GM18499 (cell line): ENCODE data around the gene MACROD1.

Source experiments
- ATAC-seq: cut with Tn5 transposase; IDR thresholded peaks from one replicate; pipeline ENCODE4 v1.9.1; 2021; ENCODE audit warnings: moderate number of reproducible peaks; ENCODE audit not compliant: insufficient read depth, unreplicated experiment

The MACROD1 gene

DNA sequence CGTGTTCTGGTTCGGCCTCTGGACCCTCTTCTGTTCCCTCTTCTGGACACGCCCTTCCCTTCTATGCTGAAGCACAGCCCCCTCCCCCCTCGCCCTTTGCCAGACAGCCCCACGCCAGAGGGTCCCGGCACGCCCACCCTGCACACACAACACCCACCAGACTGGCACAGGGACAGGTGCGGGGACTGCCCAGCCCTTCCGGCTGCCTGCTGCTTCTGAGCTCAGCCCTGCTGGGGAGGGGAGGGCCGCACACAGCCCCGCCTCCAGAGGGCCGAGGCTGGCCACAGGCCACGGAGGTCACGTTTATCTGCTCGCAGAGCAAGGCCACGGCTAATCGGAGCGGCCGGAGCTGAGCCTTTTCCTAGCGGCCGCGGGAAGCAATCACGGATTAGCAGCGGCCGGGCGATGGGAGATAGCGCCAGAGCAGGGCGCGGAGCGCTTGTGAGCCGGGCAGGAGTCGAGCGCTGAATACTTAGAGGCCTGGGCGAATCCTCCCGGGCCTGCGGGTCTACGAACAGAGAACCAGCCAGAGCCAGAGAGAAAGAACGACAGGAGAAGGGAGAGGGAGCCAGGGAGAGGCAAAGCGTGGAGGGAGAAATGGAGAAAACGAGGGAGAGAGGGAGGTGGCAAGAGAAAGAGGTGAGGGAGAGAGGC lies 158.2 kb downstream of the MACROD1 start:
- ATAC-seq: no peak

DNA sequence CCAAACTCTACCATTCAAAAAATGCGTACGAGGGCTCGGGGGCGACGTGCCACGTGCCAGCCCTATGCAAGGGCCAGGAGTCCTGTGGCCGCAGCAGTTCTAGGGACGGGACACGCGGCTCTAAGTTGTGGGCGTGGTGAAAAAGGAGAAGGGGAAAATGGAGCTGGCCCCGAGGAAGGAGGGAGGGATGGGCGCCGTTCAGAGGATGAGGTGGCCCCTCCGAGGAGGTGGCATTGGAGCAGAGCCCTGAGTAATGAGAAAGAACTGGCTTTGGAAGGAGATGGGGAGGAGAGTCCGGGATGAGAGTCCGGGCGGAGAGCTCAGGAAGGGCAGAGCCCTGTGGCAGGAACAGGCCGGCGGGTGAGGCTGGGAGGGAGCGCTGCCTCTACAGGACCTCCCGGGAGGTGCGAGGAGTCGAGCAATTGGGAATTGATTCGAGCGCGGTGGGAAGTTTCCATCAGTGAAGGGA lies 158.7 kb downstream of the MACROD1 start:
- ATAC-seq: no peak

DNA sequence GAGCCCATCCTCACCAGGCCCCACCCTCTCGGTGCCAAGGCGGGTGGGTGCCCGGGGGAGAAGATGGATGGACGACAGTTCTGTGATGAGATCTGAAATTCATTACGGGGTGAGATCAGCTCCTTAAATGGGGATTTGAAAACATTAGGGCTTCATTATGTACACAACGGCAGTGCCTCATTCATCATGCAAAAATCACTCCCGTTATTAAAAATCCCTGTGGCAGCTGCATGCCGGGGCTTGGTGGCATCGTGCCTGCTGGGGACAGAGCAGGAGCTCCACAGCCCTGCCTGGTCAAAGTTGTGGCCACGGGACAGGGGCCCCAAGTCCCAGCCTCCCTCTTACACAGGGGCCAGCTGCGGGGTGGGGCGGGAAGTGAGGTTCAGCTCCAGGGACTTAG lies 159.5 kb downstream of the MACROD1 start:
- ATAC-seq: no peak

DNA sequence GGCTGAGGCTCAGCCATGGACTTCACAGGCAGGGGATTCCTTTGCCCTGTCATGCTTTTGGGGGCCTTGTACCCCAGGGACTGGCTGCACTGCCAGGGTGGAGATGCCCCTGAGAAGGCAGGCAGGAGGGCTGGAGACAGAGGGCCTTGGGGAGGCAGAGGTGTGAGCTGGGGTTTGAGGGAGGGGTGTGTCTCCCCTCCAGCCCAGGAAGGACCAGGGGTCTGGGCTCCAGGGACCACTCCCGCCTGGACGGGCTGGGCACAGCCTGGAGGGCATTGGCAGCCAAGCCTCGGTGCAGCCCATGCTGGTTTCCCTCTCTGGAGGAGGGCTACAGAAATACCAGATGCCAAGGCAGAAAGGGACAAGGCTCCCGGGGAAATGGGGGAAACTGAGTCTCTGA lies 160.2 kb downstream of the MACROD1 start:
- ATAC-seq: no peak

DNA sequence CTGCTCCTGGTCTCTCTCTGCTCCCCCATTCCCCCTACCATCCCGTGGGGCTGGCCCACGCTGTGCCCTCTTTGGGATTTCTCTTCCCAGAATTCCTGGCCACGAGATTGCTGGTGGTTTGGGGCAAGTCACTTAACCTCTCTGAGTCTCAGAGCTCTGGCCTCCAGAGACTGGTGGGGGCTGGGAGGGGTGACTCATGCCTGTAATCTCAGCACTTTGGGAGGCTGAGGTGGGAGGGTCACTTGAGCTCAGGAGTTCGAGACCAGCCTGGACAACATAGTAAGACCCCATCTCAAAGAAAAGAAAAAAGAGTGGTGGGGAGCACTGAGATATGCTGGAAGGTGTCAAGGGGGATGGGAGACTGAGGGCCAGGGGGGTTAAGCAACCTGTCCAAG lies 161.3 kb downstream of the MACROD1 start:
- no peak for ATAC-seq

DNA sequence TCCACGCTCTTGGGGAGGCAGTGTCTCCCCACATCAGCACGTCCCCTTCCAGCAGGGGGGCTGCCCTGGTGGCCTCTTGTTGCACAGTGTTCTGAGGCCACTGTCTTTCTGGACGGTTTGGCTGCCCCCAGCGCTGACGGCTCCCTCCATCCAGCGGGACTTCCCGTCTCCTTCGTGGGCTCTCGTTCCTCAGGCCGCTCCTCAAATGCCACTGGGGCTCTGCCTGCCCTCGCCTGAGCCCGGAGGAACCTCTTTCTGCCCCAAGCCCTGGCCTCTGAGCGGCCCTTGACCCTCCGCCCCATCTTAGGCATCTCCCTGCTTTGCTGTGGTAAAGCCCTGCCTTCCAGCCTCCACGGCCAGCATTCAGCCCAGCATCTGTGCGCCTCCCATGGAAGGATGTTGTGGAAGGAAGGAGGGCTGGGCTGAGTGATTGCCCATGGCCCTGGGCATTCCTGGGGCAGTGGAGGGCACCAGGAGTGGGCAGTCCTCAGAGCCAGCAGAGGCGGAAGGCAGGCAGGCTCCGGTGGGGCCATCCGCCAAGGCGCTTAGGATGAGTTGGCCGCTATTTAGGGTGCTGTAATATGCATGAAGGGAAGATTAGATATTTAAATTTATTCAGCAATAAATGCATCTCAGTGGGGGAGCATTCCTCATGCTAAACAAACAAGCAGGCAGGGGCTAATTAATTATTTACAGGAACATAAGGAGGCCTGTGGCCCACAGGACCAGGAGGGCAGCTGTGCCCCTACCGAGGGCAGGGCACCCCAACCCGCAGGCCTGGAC lies 161.9 kb downstream of the MACROD1 start:
- no peak for ATAC-seq

DNA sequence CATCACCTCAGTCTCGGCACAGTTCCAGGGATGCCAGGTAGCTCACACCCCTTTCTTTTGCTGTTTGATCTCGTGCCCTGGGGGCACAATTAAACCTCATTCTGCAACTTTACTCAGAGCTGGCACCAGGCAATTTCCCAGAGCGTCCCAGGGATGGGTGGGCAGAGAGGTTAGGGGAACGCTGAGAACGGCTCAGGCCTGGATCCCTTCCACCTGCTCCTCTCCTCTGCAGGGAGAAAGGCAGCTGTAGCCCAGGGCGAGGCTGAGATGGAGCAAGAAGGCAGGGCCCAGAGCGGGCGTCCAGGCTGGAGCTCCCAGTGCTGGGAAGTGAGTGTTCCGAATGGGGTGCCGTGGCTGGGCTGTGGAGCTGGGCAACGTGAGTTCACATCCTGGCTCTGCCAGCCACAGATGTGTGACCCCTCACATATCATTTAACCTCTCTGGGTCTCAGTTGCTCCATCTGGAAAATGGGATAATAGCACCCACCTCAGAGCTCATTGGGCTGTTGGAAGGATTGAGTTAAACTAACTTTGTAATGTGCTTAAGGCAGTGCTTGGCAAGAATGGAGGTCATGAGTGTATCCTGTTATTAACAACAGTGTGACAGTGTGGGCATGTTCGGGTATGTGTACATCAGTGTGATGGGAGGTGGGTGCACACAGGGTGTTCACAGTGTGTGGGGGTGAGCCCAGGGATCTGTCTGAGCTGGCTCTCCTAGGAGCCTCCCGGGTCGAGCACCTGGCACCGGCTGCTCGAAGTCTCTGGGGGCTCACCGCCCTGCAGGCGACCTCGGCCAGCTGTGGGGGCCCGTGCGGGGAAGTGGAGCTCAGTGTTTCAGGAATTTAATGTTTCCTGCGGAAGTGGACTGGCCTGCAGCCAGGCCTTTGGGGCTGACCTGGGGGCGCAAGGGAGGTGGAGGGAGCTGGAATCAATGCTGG lies 164.2 kb downstream of the MACROD1 start:
- ATAC-seq: no peak

DNA sequence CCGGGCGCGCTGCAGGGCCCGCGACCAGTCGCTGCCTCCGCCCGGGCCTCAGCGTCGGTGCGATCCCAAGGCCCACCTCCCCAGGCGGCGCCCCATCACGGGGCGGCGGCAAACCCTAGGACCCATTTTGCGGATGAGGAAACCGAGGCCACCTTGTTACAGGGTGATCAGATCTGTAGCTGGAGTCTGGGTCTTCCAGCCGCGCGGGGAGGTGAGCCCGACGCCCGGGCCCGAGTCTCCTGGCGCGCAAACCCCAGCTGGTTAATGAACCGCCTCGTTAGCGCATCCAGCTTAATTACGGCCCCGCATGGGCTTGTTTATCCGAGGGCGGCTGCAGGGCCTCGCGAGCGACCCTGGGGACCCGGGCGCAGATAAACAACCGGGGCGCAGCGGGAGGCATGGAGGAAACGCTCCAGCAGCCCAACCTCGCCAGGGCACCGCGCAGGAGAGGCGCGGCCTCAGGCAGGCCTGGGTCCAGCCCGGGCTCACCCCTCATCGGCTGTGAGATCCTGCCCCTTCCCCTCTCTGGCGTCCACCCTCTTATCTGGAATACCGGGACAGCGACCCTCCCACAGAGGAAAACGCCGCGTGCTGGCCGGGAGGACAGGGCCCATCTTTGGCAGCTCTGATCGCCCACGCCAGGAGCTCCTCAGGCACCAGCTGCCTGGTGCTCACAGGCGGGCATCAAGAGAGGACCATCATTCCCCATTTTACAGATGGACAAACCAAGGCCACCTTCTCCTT lies 165.0 kb downstream of the MACROD1 start:
- ATAC-seq: no peak

DNA sequence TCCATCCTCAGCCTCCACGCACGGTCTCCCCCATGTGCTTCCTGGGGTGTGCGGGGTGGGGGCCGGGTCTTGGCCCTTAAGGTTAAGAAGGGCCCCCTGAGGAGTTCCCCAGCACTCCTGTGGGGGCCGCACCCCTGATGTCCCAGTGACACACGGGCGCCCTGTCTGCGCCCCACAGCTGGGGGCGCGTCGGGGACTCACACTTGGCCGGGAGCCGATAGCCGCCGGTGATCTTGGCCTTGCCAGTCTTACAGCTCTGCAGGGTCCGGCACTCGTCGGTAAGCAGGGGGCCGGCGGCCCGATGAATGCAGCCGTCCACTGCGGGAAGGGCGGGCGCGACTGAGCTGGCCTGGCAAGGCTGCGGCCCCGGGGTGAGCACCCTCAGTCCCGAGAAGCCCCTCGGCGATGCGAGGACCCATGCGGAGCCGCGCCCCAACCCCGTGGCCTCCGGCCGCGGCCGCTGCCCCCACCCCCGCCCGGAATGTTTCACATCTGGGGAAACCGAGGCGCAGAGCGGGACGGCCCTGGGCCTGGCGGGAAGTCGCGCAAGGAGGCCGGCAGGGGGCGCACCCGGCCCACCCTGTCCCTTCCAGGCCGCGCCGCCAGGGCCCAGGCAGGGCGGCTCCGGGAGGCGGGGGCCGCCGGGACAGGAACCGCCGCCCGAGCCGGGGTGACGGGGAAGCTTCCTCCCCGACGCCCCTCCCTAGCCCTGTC lies 165.7 kb downstream of the MACROD1 start:
- no peak for ATAC-seq

DNA sequence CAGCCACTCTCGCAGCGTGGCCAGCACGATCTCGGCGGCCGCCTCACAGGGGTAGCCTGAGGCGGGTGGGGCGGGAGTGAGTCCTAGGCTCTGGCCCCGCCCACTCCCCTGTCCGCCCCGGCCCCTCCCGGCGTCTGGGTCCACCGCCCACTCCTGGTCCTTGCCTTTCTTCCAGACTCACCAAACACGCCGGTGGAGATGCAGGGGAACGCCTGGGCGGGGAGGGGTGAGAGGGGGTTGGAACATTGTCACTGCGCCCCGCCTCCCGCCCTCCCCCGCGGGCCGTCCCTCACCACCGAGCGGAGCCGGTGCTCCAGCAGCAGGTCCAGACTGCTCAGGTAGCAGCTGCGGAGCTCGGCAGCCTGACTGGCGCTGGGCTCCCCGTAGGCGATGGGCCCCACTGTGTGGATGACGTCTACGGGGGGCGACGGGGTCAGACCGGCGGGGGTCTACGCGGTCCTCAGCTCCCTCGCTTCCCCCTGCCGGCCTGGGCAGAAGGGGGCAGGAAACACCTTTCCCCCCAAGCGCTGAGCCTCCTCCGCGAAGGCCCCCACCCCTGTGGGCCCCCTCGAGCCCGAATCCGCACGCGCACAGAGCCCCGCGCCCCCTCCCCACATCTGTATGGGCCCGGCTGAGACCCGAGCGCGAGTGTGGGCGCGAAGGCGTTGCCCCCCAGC lies 166.4 kb downstream of the MACROD1 start:
- ATAC-seq: no peak

DNA sequence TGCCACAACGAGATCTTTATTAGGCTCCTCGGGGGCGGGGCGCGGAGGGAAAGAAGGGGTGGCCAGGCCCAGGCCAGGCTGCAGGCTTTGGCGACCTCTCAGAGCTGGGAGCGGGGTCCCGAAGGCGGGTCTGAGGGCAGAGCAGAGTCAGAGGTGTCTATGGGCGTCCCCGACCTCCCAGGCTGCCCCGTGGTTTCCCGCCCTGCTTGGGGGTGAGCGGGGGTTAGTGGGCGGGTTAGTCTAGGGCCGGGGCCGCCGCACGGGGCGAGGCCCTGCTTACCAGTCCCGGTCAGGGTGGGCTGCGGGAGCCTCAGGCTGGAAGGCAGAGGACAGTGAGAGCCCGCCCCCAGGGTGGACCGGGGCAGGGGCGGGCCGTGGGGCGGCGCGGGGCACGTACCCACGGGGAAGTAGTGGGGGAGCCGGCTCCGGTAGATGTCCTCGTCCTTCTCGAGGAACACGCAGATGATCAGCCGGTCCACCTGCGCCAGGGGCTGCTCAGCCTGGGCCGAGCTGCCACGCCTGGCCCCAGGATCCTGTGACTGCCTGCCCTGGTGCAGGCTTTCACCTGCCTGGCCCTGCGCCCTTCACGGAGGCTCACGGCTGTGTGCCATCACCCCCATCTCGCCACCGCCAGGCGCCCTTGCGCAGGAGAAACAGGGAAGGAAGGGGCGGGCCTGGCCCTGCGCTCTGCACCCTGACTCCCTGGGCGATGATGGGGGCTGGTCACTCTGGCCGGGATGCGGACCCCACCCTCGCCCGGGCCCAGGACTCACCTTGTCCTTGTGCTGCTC lies 167.2 kb downstream of the MACROD1 start:
- no peak for ATAC-seq

DNA sequence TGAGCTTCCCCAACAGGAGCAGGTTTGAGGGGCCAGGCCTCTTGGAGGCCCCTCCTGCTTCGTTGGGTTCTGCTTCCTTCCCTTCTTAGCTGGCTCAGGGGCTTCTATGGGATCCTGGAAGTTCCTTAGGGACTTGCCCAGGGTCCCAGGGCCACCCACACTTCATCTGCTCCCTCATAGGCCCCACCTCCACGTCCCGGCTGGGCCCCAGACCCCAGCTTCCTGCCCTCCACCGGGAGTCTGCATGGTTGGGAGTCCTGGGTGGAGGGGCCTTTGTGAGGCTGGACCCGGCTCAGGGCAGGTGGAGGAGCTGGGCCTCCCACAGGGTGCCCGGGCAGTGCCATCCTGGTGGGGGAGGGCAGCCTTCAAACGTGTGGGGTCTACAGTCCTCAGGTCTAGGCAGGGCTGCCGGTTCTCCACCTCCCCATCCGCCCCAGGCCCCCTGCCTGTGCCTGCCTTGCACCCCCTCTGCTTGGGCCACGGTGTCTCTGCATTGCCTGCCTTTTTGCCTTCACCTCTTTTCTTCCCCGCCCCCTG lies 168.0 kb downstream of the MACROD1 start:
- no peak for ATAC-seq

DNA sequence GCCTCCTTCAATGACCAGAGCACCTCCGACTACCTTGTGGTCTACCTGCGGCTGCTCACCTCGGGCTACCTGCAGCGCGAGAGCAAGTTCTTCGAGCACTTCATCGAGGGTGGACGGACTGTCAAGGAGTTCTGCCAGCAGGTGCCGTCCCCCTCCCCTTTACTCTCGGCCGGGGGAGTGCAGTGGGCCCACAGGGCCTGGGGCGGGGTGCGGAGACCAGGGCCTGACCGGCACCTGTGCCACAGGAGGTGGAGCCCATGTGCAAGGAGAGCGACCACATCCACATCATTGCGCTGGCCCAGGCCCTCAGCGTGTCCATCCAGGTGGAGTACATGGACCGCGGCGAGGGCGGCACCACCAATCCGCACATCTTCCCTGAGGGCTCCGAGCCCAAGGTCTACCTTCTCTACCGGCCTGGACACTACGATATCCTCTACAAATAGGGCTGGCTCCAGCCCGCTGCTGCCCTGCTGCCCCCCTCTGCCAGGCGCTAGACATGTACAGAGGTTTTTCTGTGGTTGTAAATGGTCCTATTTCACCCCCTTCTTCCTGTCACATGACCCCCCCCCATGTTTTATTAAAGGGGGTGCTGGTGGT lies 168.7 kb downstream of the MACROD1 start:
- ATAC-seq: no peak

DNA sequence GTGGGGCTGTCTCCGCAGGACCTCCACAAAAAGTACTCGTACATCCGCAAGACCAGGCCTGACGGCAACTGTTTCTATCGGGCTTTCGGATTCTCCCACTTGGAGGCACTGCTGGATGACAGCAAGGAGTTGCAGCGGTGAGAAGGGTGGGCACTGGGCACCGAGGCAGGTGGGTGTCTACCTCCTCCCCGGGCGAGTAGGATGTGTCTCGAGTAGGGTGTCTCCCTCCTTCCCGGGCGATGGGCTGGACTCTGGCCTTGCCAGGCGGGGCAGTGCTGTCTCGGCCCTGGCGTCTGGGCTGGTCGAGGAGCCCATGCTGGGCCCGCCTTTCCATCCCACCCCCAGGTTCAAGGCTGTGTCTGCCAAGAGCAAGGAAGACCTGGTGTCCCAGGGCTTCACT lies 169.4 kb downstream of the MACROD1 start:
- no peak for ATAC-seq

DNA sequence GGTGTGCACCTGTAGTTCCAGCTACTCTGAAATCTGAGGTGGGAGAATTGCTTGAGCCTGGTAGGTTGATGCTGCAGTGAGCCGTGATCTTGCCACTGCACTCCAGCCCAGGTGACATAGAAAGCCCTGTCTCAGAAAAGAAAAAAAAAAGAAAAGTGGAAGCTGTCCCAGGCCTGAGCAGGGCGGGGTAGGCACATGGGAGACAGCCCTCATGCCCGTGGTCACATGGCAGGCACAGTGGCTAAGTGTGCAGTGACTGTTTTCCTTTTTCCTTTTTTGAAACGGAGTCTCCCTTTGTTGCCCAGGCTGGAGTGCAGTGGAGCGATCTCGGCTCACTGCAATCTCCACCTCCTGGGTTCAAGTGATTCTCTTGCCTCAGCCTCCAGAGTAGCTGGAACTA lies 171.9 kb downstream of the MACROD1 start:
- ATAC-seq: no peak

DNA sequence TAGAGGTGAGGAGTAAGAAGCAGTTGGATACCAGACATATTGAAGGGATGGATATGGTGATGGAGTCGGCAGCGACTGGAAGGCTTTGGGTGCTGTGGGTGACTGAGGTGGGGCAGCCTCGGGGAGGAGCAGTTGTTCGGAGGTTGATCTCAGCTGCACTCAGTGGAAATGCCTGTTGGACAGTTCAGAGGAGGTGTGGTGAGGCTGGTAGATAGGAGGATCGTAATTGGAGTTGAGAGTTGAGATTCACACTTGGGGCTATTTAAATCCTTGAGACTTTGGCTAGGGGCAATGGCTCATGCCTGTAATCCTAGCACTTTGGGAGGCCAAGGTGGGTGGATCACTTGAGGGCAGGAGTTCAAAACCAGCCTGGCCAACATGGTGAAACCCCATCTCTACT lies 172.8 kb downstream of the MACROD1 start:
- no peak for ATAC-seq

DNA sequence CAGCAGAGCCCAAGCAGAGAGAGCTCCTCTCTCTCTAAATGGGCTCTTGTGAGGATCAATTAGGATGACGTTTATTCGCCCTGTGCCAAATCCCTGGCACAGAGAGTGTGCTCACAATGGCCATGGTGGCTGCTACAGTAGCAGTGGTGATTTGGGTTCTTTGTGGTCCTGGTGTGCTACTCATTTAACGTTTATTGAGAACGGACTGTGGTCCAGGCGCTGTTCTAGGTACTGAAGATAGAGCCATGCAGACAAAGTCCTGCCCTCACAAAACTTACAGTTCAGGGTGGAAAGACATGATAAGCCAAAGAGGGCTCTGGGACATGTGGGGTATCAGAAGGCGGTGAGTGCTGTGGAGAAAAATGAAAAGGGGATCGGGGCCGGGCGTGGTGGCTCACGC lies 174.4 kb downstream of the MACROD1 start:
- ATAC-seq: no peak
